Body of pancreas (tissue), 4 donors: ENCODE results near the gene CBFA2T3. TPM values are rescaled to one million over a fixed set of nuclear protein-coding genes. Genes with fewer than 3 reads are reported as not detected.

Experiments used
- ATAC-seq: fragments of 150-250 bp; one replicate; pipeline ENCODE4 v1.9.1; 2016
- DNase-seq, 4 donors: peaks; one replicate each; pipeline ENCODE4 v3.0.0-alpha.2; 2019
- H3K27ac ChIP-seq, 4 donors: fragments of 200-600 bp; sonication (generic); 1 replicate in 3 of 4; 2 replicates in 1 of 4; pipeline versions ENCODE4 v1.5.1 to v1.6.1; 2016 to 2019; ENCODE audit warnings: mild to moderate bottlenecking in 1 of 4, mixed read lengths in 1 of 4, moderate library complexity in 1 of 4
- H3K27me3 ChIP-seq, 2 donors: fragments of 200-600 bp; sonication (generic); one replicate each; pipeline ENCODE4 v1.6.0; 2016; ENCODE audit warnings: mild to moderate bottlenecking in 1 of 2
- H3K36me3 ChIP-seq, 2 donors: fragments of 200-600 bp; sonication (generic); replicated peaks in 1 of 2; 2 replicates each; pipeline ENCODE4 v1.5.1; 2016; ENCODE audit warnings: low read depth in 2 of 2; ENCODE audit not compliant: insufficient read depth in 1 of 2
- H3K4me1 ChIP-seq: fragments of 200-600 bp; sonication (generic); one replicate; pipeline ENCODE4 v1.6.0; 2016
- H3K4me3 ChIP-seq, 2 donors: fragments of 200-600 bp; sonication (generic); 1 replicate in 1 of 2; 2 replicates in 1 of 2; pipeline ENCODE4 v1.5.1; 2016 to 2019
- H3K9me3 ChIP-seq, 3 donors: fragments of 200-600 bp; sonication (generic); 1 replicate in 2 of 3; 2 replicates in 1 of 3; pipeline ENCODE4 v1.5.1; 2016
- POLR2A ChIP-seq, 3 donors: fragments of 450-650 bp; IDR thresholded peaks; one replicate each; pipeline ENCODE4 v1.6.1; 2016; ENCODE audit warnings: antibody characterized with exemption in 3 of 3, mild to moderate bottlenecking in 2 of 3
- WGBS, 2 donors: methylation state at CpG; one replicate each; pipeline ENCODE4 v1.1.5; 2017; 5-methylcytosine and 5-hydroxymethylcytosine counted together
- intact Hi-C: fragments of 100-400 bp; cut with DNase I; formaldehyde crosslinking; loops from one replicate; pipeline ENCODE4 v1.15.1; 2023
- total RNA-seq, 2 donors: library from RNA; depleted of rRNA; stranded (reverse); fragments of >200 nt; gene quantifications; one replicate each; pipeline ENCODE4 v1.1.0, GENCODE V29; 2016
- TF ChIP-seq, protein P1 (sequence below), 7 experiments: fragments of 450-650 bp in 4 of 7; fragments of 200-600 bp in 3 of 7; sonication (generic) in 3 of 7; IDR thresholded peaks; one replicate each; pipeline ENCODE4 v1.5.1; 2016 to 2019; ENCODE audit warnings: antibody characterized with exemption in 7 of 7

CBFA2T3 gene
- total RNA-seq, 2 donors from 2014 or later, result 7.8 to 16.2 TPM

DNA sequence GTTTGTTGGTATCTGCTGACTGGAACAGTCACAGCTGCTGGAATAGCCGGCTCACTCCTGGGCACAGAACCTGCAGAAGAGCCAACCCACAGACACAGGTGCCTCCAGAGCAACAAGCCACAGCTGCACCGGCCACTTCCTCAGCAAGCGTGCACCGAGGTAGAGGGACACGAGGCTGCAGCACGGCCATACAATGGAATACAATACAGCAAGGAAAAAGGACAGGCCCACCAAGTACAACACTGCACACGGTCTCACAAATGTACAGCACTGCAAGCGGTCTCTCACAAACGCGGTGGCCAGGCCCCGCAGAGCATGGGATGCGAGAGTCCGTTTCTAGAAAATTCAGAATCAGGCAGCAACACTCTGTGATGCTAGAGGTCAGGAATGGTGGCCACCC is 63.1 kb downstream of the CBFA2T3 start:
- no peak for ATAC-seq
- intact Hi-C loops, result no loop called here
- Histone ChIP-seq H3K27ac (no peak overlapping the region), H3K4me3 (no peak overlapping the region), H3K36me3 (no peaks in the 10 kb centered on the region), H3K27me3 (no peaks in the 10 kb centered on the region), H3K9me3 (no peaks in the 10 kb centered on the region), H3K4me1 (peaks cover 31% of the 10 kb centered on the region)
- WGBS, 2 donors, result 94 to 96% methylated on average over 13 of the region's 13 CpGs
- no peak for TF ChIP-seq POLR2A (IDR thresholded peaks at IDR 0.05)
- TF ChIP-seq, protein P1, sequence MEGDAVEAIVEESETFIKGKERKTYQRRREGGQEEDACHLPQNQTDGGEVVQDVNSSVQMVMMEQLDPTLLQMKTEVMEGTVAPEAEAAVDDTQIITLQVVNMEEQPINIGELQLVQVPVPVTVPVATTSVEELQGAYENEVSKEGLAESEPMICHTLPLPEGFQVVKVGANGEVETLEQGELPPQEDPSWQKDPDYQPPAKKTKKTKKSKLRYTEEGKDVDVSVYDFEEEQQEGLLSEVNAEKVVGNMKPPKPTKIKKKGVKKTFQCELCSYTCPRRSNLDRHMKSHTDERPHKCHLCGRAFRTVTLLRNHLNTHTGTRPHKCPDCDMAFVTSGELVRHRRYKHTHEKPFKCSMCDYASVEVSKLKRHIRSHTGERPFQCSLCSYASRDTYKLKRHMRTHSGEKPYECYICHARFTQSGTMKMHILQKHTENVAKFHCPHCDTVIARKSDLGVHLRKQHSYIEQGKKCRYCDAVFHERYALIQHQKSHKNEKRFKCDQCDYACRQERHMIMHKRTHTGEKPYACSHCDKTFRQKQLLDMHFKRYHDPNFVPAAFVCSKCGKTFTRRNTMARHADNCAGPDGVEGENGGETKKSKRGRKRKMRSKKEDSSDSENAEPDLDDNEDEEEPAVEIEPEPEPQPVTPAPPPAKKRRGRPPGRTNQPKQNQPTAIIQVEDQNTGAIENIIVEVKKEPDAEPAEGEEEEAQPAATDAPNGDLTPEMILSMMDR (IDR thresholded peaks at IDR 0.05), result no peak
- no peak for DNase-seq

DNA sequence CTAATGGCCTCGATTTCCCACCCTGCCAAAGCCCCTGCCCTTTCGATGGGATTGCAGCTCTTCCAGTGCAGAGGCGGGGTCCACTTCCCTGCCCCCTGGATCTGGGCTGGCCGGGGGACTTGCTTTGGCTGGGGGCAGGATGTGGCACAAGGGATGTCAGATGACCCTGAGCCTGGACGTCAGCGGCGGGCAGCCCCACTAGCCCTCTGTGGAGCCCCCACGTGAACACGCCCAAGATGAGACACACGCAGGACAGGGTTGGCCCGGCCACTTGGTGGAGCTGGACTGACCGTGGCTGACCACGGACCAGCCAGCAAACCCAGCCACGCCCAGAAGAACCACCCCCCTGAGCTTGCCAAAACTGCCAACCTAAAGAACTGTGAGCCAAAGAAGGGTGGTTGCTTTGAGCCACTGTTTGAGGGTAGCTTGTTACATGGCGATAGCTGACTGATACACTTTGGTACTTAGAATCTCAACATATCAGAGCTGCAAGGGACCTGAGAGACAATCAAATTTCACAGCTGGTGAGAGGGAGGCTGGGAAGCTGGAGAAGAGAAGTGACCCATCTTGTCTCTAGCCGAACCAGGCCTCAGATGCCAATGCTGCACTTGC is 63.9 kb downstream of the CBFA2T3 start:
- intact Hi-C loops, result no loop called here
- H3K36me3 ChIP-seq, result no peaks in the 10 kb centered on the region
- no peak for TF ChIP-seq POLR2A (IDR thresholded peaks at IDR 0.05)
- TF ChIP-seq, protein P1 (IDR thresholded peaks at IDR 0.05), result no peak
- H3K4me1 ChIP-seq, result peaks cover 37% of the 10 kb centered on the region
- H3K27me3 ChIP-seq, result no peaks in the 10 kb centered on the region
- ATAC-seq (no peak), DNase-seq (no peak)
- whole genome bisulfite sequencing, 2 donors, result 90 to 97% methylated on average over 12 to 16 of the region's 16 CpGs
- H3K9me3 ChIP-seq, result no peaks in the 10 kb centered on the region
- H3K4me3 ChIP-seq, result no peak overlapping the region
- no peak overlapping the region for H3K27ac ChIP-seq

DNA sequence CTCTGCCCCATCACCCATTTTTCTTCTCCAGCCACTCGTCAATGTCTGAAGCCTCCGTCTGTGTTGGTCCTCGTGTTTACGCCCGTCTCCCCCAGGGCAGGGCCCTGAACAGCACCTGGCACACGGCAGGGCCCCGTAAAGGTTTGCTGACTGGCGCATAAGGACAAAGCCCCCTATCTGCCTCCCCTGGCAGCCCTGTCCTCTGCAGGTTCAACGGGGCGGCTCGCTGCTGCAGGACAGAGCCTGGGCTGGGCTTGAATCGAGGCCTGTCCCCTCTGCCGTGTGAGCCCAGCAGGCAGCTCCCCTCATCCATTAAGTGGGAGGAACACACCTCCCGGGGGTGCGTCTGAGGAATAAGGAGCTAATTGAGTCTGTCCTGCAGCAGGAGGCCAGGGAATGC is 64.5 kb downstream of the CBFA2T3 start:
- no peak for DNase-seq
- H3K9me3 ChIP-seq, result no peaks in the 10 kb centered on the region
- no peak for ATAC-seq
- H3K27me3 ChIP-seq, result no peaks in the 10 kb centered on the region
- no peak overlapping the region for H3K4me3 ChIP-seq
- H3K36me3 ChIP-seq, result no peaks in the 10 kb centered on the region
- no peak for TF ChIP-seq POLR2A (IDR thresholded peaks at IDR 0.05)
- TF ChIP-seq, protein P1 (IDR thresholded peaks at IDR 0.05), result no peak
- intact Hi-C loops, result no loop called here
- no peak overlapping the region for H3K27ac ChIP-seq
- WGBS, 2 donors, result 80 to 88% methylated on average over 13 to 15 of the region's 15 CpGs
- H3K4me1 ChIP-seq, result peaks cover 37% of the 10 kb centered on the region

DNA sequence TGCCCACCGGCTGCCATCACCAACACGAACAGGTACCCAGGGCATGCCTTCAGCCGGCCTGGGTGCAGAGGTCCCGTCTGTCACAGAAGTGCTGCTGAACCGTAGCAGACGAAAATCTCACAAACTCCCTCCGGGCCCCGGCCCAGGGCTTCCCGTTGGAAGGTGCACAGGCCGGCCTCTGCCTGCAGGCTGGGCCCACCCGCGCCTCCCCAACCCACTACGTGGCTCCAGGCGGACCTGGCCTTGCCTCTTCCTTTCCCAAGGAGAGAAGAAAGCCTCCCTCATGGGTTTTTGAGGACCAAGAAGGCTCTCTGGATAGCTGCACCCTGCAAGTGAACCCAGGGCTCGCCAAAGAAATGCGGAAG is 65.1 kb downstream of the CBFA2T3 start:
- Histone ChIP-seq H3K27ac (no peak overlapping the region), H3K36me3 (no peaks in the 10 kb centered on the region), H3K27me3 (no peaks in the 10 kb centered on the region), H3K4me3 (no peak overlapping the region), H3K9me3 (no peaks in the 10 kb centered on the region), H3K4me1 (peaks cover 37% of the 10 kb centered on the region)
- DNase-seq, result no peak
- intact Hi-C loops, result no loop called here
- no peak for ATAC-seq
- TF ChIP-seq, protein P1 (IDR thresholded peaks at IDR 0.05), result no peak
- no peak for TF ChIP-seq POLR2A (IDR thresholded peaks at IDR 0.05)
- WGBS, 2 donors, result 88 to 96% methylated on average over 12 to 14 of the region's 16 CpGs
